ENCODE results near the gene GDF7. TPM values are rescaled to one million over a fixed set of nuclear protein-coding genes. Genes with fewer than 3 reads are reported as not detected.

The GDF7 gene
- total and polyA plus RNA-seq, 2 of the 4 experiments (the other 2 are of a cell fraction) = under 0.01 to 0.02 TPM

DNA sequence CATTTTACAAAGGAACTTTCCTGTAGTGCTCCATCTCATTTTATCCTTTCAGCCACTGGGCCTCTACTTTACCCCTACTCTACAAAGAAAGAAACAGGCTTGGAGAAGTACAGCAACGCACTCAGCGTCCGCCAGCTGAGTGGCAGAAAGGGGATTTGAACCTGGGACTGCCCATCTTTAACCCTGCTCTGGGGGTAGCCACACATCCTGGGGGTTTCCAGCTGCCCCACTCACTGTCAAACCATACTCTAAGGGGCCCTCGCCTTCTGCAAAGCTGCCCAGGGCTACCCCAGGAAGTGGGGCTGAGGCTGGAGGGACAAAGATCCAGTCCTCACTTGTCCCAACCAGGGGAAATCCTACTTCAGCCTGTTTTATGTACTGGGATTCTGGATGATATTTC is 33.9 kb upstream of the GDF7 start:
- WGBS, 2 experiments (ENCODE audit: extremely low coverage in 2 of 2, insufficient read length in 1 of 2) = no CpG with 5 or more reads among the region's 4 CpGs
- Histone ChIP-seq H3K27ac (ENCODE audit: insufficient read depth, low read length) (no peak overlapping the region), H3K14ac (replicated peaks; ENCODE audit: low read depth, low read length) (no peak overlapping the region), H2BK20ac (ENCODE audit: low read depth, low read length) (no peak overlapping the region), H3K36me3 (ENCODE audit: control insufficient read depth, insufficient read depth, low read length) (peaks cover 15% of the 10 kb centered on the region), H3K4ac (ENCODE audit: low read depth, low read length) (no peak overlapping the region), H2AK9ac (replicated peaks; ENCODE audit: low read depth, low read length, poor library complexity) (no peak overlapping the region), H2AK5ac (ENCODE audit: low read depth, low read length) (no peak overlapping the region), H3K27me3 (ENCODE audit: control insufficient read depth, insufficient read depth, low read length) (no peaks in the 10 kb centered on the region), H3K4me2 (ENCODE audit: low read depth, low read length) (no peak overlapping the region), H3K18ac (ENCODE audit: low read depth, low read length) (no peak overlapping the region), H3K9ac (ENCODE audit: low read depth, low read length) (no peak overlapping the region), H2BK120ac (ENCODE audit: low read depth, low read length) (no peak overlapping the region), H2BK5ac (ENCODE audit: low read depth, low read length, poor library complexity, severe bottlenecking) (no peak overlapping the region), H4K5ac (ENCODE audit: low read depth, low read length) (no peak overlapping the region), H4K8ac (ENCODE audit: low read depth in 2 of 2, low read length in 2 of 2) (no peak overlapping the region), H3K23ac (ENCODE audit: low read depth, low read length) (no peak overlapping the region), H3K79me1 (ENCODE audit: low read depth in 1 of 2, low read length in 2 of 2) (no peaks in the 10 kb centered on the region), H4K91ac (ENCODE audit: insufficient read depth, low read depth, low read length) (no peak overlapping the region), H3K56ac (ENCODE audit: extremely low read depth, insufficient read depth, low read length) (no peak overlapping the region), H2AFZ (replicated peaks; ENCODE audit: low read length, poor library complexity) (no peak overlapping the region), H3K9me3 (ENCODE audit: control insufficient read depth, insufficient read depth, low read length) (no peaks in the 10 kb centered on the region), H2BK15ac (ENCODE audit: low read depth, low read length) (no peak overlapping the region), H3K9me1 (ENCODE audit: insufficient read depth, low read length) (no peaks in the 10 kb centered on the region), H4K20me1 (ENCODE audit: insufficient read depth, low read length) (no peaks in the 10 kb centered on the region), H3K4me3 (ENCODE audit: insufficient read depth, low read depth, low read length) (no peak overlapping the region), H3K4me1 (ENCODE audit: control insufficient read depth, insufficient read depth, low read length) (peaks cover 11% of the 10 kb centered on the region)
- BruUV-seq (replicated peaks) = no TSS peak
- intact Hi-C loops (cut with micrococcal nuclease) = no loop called here
- POLR2A ChIA-PET (ENCODE audit: unreplicated experiment) = no interaction called here
- ATAC-seq (ENCODE audit: low read depth) (no peak), DNase-seq (no peak)
- TF ChIP-seq CEBPB (IDR thresholded peaks at IDR 0.05; ENCODE audit: low read depth, low read length) = no peak
- no peak for TF ChIP-seq SMC3 (IDR thresholded peaks at IDR 0.05; ENCODE audit: low read depth, low read length)
- TF ChIP-seq BHLHE40 (IDR thresholded peaks at IDR 0.05; ENCODE audit: low read depth, low read length) = no peak
- TF ChIP-seq RAD21 (IDR thresholded peaks at IDR 0.05; ENCODE audit: low read length) = no peak
- TF ChIP-seq FOS (IDR thresholded peaks at IDR 0.05; ENCODE audit: low read depth, low read length) = no peak
- TF ChIP-seq, protein P1, sequence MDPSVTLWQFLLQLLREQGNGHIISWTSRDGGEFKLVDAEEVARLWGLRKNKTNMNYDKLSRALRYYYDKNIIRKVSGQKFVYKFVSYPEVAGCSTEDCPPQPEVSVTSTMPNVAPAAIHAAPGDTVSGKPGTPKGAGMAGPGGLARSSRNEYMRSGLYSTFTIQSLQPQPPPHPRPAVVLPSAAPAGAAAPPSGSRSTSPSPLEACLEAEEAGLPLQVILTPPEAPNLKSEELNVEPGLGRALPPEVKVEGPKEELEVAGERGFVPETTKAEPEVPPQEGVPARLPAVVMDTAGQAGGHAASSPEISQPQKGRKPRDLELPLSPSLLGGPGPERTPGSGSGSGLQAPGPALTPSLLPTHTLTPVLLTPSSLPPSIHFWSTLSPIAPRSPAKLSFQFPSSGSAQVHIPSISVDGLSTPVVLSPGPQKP (IDR thresholded peaks at IDR 0.05; ENCODE audit: borderline replicate concordance, low read depth, low read length) = no peak
- TF ChIP-seq RFX5 (IDR thresholded peaks at IDR 0.05; ENCODE audit: low read depth, low read length) = no peak
- CTCF ChIA-PET = no interaction called here
- in situ Hi-C loops (cut with MboI; ENCODE audit: low sequenced_read_pairs) = loop anchor here (5.0 kb wide), 1 partner anchor 191 kb away; no protein-coding TSS in a partner anchor
- dilution Hi-C loops (cut with HindIII; ENCODE audit: low sequenced_read_pairs, unreplicated experiment) = loop anchor here (25.0 kb wide), 1 partner anchor 246 kb away; no protein-coding TSS in a partner anchor

All from IMR-90 (cell line).